Body of pancreas (tissue), 4 donors: ENCODE data around the gene LIG4.
A peak's percentile ranks its signal among the peaks of the same experiment; 100 is the strongest.

Source experiments
- POLR2A ChIP-seq, 3 donors: fragments of 450-650 bp; IDR thresholded peaks; one replicate each; pipeline ENCODE4 v1.6.1; 2016; ENCODE audit warnings: antibody characterized with exemption in 3 of 3, mild to moderate bottlenecking in 2 of 3
- TF ChIP-seq, protein P1 (sequence below), 7 experiments: fragments of 450-650 bp in 4 of 7; fragments of 200-600 bp in 3 of 7; sonication (generic) in 3 of 7; IDR thresholded peaks; one replicate each; pipeline ENCODE4 v1.5.1; 2016 to 2019; ENCODE audit warnings: antibody characterized with exemption in 7 of 7

DNA sequence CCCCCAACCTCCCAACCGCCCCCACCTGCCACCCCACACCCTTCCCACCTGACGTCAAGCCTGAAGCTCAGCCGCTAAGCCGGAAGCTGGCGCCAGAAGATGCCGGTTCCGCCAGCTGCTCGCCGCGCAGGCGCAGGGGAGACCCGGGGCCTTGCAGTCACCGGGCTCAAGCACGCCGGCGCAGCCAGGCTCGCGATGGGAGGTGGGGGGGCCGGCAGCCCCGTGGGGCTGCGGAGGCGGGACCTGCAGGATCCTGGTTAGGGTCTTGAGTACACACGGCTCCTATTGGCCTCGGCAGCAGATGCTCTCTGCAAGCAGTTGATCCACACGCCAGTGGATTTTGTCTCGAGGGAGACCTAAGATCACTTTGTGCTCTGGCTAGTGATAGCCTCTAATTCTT is at the start of gene LIG4:
- TF ChIP-seq, protein P1, sequence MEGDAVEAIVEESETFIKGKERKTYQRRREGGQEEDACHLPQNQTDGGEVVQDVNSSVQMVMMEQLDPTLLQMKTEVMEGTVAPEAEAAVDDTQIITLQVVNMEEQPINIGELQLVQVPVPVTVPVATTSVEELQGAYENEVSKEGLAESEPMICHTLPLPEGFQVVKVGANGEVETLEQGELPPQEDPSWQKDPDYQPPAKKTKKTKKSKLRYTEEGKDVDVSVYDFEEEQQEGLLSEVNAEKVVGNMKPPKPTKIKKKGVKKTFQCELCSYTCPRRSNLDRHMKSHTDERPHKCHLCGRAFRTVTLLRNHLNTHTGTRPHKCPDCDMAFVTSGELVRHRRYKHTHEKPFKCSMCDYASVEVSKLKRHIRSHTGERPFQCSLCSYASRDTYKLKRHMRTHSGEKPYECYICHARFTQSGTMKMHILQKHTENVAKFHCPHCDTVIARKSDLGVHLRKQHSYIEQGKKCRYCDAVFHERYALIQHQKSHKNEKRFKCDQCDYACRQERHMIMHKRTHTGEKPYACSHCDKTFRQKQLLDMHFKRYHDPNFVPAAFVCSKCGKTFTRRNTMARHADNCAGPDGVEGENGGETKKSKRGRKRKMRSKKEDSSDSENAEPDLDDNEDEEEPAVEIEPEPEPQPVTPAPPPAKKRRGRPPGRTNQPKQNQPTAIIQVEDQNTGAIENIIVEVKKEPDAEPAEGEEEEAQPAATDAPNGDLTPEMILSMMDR (IDR thresholded peaks at IDR 0.05): no peak
- peak in 2 of 3 donors; percentile 34 to 36 for TF ChIP-seq POLR2A (IDR thresholded peaks at IDR 0.05)
